Skeletal muscle tissue (tissue), 4 donors: Measurements from ENCODE around the gene NOC4L. TPM values are rescaled to one million over a fixed set of nuclear protein-coding genes. Genes with fewer than 3 reads are reported as not detected.

Experiments
- H3K27ac ChIP-seq: one replicate; pipeline ENCODE4 v1.7.0; 2013; ENCODE audit warnings: mild to moderate bottlenecking, low read depth, low read length, inconsistent platforms
- H3K27me3 ChIP-seq, 3 donors: one replicate each; pipeline ENCODE4 v1.7.0; 2013; ENCODE audit warnings: low read length in 3 of 3; ENCODE audit not compliant: control insufficient read depth in 3 of 3, insufficient read depth in 3 of 3
- H3K36me3 ChIP-seq, 3 donors: one replicate each; pipeline ENCODE4 v1.7.0; 2013; ENCODE audit warnings: low read length in 3 of 3; ENCODE audit not compliant: control insufficient read depth in 3 of 3, insufficient read depth in 3 of 3
- H3K4me1 ChIP-seq, 3 donors: one replicate each; pipeline ENCODE4 v1.7.0; 2013; ENCODE audit warnings: low read length in 3 of 3, mild to moderate bottlenecking in 3 of 3; ENCODE audit not compliant: control insufficient read depth in 3 of 3, insufficient read depth in 3 of 3
- H3K4me3 ChIP-seq, 3 donors: one replicate each; pipeline ENCODE4 v1.7.0; 2013; ENCODE audit warnings: low read length in 3 of 3
- H3K9ac ChIP-seq, 3 donors: one replicate each; pipeline ENCODE4 v1.7.0; 2013; ENCODE audit warnings: low read length in 3 of 3, mild to moderate bottlenecking in 3 of 3, moderate library complexity in 2 of 3, low read depth in 1 of 3
- H3K9me3 ChIP-seq, 3 donors: one replicate each; pipeline ENCODE4 v1.7.0; 2013; ENCODE audit warnings: low read length in 3 of 3; ENCODE audit not compliant: control insufficient read depth in 3 of 3
- total RNA-seq: library from RNA; depleted of rRNA; stranded (reverse); fragments of >200 nt; gene quantifications from one replicate; pipeline ENCODE4 v1.2.3, GENCODE V29; 2014
- donor health status: Osteomylitis.

NOC4L gene
- total RNA-seq, 1 donor from 2014 or later: 5.7 TPM

DNA sequence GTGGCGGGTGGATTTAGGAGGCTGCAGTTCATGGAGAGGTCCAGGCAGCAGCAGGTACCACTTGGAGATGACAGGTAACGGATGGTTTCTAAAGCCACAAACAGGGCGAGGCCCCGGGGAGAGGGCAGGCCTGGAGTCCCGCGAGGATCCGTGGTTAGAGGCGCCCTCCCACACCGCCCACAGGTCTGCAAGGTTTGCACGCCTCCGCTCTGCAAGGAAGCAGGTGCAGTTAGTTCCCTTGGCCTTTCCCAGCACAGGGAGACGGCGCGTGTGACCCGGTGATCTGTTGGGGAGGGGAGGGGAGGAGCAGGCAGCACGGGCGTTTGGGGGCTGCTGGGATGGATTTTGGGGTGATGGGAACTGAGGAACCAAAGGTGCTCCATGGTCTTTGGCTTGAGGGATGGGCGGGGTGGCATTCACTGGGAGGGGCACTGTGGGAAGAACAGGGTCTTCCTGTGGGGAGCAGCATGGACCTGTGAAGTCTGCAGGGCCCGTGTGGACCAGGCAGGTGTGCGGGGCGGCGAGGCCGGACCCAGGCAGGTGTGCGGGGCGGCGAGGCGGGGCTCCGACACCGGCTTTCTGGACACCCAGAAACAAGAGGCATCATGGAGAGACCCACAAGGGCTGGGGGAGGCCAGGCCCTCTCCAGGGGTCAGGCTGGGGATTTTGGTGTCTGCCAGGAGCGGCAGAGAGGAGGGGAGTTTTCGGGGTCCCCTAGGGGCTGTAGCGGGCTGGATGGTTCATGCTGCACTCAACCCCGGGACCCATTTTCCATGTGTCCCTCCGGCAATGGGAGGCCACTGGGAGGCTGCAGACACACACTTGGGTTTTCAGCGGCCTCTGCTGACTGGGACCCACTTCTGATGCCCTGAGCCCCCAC is 29.1 kb downstream of the NOC4L start:
- Histone ChIP-seq H3K9ac (no peak overlapping the region), H3K4me1 (peaks cover under 1 to 1% (median under 1%) of the 10 kb centered on the region in 3 donors), H3K4me3 (no peak overlapping the region), H3K27ac (no peak overlapping the region), H3K27me3 (peaks cover 64 to 75% (median 74%) of the 10 kb centered on the region in 3 donors), H3K9me3 (no peaks in the 10 kb centered on the region), H3K36me3 (no peaks in the 10 kb centered on the region)

DNA sequence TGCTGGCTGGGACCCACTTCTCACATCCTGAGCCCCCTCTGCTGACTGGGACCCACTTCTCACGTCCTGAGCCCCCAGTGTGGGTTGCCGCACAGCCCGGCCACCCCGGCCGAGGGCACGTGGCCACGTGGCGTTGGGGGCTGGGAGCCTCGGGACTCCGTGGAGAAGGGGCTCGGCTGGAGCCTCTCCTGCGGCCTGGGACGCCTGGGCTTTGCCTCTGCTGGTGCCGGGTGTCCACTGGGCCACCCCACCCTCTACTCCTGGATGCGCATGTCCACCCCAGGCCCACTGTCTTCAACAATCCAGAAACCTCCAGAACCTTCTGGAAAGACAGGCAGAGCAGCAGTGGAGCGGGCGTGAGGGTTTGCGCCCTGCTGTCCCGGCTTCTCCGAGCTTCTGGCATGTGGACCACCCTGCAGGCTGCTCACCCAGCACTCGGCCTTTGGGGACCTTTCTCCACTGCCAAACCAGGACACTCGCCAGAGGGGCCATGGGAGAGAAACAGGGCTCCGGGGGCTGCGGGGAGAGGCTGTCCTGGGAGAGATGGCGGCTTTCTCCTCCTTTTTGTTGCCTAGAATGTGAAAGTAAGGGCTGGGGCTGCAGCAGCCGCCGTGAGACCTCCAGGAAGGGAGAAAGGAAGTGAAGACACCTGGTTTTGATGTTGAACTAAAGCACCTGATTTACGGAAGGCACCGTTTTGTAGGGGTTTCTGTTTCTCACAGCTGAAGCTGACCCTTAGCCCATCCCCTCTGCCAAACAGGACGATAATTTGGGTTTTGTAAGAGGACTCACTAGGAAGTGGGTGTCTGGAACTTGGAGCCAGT is 30.0 kb downstream of the NOC4L start:
- Histone ChIP-seq H3K4me1 (peaks cover 6 to 9% (median 9%) of the 10 kb centered on the region in 3 donors), H3K27me3 (peaks cover 65 to 77% (median 70%) of the 10 kb centered on the region in 3 donors), H3K36me3 (no peaks in the 10 kb centered on the region), H3K4me3 (no peak overlapping the region), H3K27ac (no peak overlapping the region), H3K9ac (no peak overlapping the region), H3K9me3 (no peaks in the 10 kb centered on the region)

GRCh38 chr12:132174839-132175490 is 30.7 kb downstream of the NOC4L start:
- Histone ChIP-seq H3K36me3 (no peaks in the 10 kb centered on the region), H3K27me3 (peaks cover 66 to 79% (median 70%) of the 10 kb centered on the region in 3 donors), H3K9me3 (no peaks in the 10 kb centered on the region), H3K4me1 (peaks cover 8 to 13% (median 12%) of the 10 kb centered on the region in 3 donors), H3K4me3 (no peak overlapping the region), H3K9ac (no peak overlapping the region), H3K27ac (no peak overlapping the region)

DNA sequence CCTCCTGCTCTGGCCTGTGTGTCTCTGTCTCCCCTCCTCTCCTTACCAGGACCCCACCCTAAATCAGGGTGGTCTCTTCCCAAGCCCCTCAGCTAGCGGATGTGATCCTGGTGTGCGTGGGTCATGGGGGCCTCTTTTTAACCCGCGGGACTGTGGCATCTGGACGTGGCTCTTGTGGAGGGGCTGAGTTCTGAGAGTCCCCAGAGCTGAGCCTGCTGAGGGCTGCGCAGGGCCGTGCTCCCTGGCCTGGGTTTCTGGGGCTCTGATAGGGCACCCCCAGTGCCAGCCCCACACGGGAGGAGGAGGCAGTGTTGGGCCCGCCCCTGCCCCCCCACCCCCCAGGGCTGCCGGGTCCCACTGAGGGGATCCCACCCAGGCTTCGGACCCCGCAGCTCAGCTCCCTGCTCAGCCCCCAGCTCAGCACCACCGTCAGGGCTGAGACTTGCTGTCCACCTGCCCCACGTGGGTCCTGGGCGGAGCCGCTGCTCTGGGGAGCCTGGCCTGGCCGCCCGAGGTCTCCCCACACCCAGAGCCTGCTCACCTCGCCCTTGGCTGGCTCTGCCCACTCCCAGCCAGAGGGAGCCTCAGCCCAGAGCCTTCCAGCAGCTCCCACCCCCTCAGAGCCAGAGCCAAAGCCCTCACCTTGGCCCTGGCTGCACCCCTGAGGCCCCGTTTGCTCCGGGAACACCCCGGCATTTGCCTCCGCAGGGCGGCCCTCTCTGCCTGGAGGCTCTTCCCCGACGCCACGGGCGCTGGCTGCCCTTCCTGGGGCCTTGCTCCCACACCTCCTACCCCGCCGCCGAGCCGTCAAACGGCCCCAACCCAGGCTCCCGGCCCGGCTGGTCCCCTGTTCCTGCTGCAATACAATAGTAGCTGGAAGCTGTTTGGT is 31.5 kb downstream of the NOC4L start:
- no peak overlapping the region for H3K4me3 ChIP-seq
- H3K36me3 ChIP-seq: no peaks in the 10 kb centered on the region
- peaks cover 63 to 83% (median 66%) of the 10 kb centered on the region in 3 donors for H3K27me3 ChIP-seq
- no peak overlapping the region for H3K27ac ChIP-seq
- H3K4me1 ChIP-seq: peaks cover 8 to 13% (median 12%) of the 10 kb centered on the region in 3 donors
- no peak overlapping the region for H3K9ac ChIP-seq
- H3K9me3 ChIP-seq: no peaks in the 10 kb centered on the region

DNA sequence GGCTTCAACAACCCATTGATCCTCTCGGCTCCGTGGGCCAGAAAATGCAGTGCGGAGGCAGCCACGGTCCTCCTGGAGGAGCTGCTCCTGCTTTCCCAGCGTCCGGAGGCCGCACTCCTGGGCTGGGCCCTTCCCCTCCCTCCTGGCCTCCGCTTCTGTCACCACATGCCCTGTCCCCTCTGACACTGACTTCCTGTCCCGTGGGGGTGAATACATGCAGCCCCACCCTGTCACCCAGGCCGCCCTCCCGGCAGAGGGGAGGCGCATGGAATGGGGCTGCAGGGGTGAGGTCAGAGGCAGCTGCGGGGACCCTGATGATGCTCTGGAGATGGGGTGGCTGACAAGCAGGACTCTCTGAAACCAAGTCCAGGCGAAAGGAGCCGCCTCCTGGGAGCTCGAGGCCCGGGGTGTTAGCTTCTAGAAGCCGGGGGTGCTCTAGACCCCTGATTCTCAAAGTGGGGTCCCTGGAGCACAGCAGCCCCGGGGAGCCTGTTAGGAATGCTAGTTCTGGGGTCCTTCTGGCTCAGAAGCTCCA is 32.2 kb downstream of the NOC4L start:
- no peaks in the 10 kb centered on the region for H3K36me3 ChIP-seq
- H3K27ac ChIP-seq: no peak overlapping the region
- peaks cover 65 to 84% (median 67%) of the 10 kb centered on the region in 3 donors for H3K27me3 ChIP-seq
- peaks cover 8 to 13% (median 12%) of the 10 kb centered on the region in 3 donors for H3K4me1 ChIP-seq
- no peak overlapping the region for H3K4me3 ChIP-seq
- no peak overlapping the region for H3K9ac ChIP-seq
- H3K9me3 ChIP-seq: no peaks in the 10 kb centered on the region

DNA sequence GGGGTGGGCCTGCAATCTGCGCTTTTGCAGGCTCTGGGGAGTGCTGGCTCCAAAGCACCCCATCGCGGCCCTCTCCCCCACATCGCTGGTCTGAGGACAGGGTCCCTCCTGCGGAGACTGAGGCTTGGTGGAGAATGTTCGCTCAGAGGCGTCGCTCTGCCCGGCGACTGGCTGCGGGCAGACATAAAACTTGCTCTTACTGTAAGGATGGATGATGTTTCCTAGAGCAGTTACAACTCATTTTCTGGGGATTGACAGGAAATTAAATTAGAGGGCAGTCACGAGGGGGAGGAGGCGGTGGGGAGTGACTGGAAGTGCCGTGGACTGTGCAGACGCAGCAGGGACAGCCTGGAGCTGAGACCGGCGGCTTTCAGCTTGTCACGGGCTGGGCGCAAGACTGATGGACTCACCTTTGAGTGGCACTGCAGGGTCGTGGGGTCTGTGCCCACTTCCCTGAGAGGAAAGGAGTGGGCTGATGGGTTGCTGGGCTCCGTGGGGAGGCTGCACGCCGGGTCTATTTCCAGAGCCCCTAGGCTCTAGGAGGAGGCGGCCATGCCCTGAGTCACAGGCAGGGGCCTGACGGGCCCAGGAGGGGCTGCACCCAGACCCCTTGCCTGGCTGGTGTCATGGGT is 32.8 kb downstream of the NOC4L start:
- Histone ChIP-seq H3K4me1 (peaks cover 8 to 13% (median 12%) of the 10 kb centered on the region in 3 donors), H3K9me3 (no peaks in the 10 kb centered on the region), H3K27ac (no peak overlapping the region), H3K27me3 (peaks cover 64 to 81% (median 66%) of the 10 kb centered on the region in 3 donors), H3K9ac (no peak overlapping the region), H3K4me3 (no peak overlapping the region), H3K36me3 (no peaks in the 10 kb centered on the region)

DNA sequence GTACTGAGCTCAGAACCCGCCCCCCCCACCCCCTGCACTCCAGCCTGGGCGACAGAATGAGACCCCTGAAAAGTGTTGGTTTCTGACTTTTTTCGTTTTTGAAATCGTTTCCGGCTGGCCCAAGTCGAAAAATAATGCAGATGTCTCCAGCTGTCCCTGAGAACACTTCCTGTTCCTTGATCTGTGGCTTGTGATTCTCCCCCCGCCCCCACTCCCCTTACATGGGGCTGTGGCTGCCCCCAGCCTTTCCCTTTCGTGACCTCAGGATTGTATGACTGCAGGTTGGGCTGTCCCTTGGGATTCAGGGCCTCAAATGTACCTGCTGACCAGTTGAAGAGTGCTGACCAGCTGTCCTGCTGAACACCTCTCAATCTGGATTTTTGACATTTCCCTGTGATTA is 34.1 kb downstream of the NOC4L start:
- Histone ChIP-seq H3K4me1 (peaks cover 8 to 13% (median 12%) of the 10 kb centered on the region in 3 donors), H3K27me3 (peaks cover 64 to 77% (median 64%) of the 10 kb centered on the region in 3 donors), H3K36me3 (no peaks in the 10 kb centered on the region), H3K9me3 (no peaks in the 10 kb centered on the region), H3K4me3 (peak overlapping the region in 1 of 3 donors; percentile 60), H3K27ac (no peak overlapping the region), H3K9ac (peak overlapping the region in 1 of 3 donors; percentile 54)

DNA sequence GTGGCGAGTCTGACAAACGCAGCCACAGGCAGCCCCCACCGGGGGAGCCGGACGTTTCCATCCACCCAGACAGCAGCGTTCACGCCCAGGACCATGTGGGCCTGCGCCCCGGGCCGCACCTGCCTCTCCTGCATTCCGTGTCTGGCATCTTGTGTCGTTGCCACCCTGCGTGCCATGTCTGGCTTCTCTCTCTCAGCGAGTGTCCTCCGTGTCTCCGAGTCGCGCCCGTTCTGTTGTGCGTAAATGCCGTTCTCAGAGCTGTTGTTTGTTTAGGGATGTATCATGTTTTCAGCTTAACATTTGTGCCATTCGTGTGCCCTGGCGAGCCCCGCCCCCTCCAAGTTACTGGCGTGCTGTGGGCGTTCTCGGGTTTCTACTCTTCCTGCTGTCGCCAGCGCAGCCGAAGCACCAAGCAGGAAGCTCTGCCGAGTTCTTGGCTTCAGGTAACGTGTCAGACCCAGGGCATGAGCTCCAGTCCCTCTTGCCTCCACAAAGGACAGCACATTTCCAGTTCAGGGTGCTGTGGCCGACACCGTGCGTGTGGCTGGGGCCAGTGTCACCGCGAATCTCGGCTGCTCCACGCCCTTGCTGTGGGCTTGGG is 34.6 kb downstream of the NOC4L start:
- H3K27me3 ChIP-seq: peaks cover 59 to 75% (median 59%) of the 10 kb centered on the region in 3 donors

More for the DNA sequence above, 34.6 kb downstream of the NOC4L start:
- no peaks in the 10 kb centered on the region for H3K36me3 ChIP-seq
- peak overlapping the region in 2 of 3 donors; percentile 23 to 54 for H3K9ac ChIP-seq
- no peaks in the 10 kb centered on the region for H3K9me3 ChIP-seq
- H3K4me3 ChIP-seq: peak overlapping the region; percentile 54 to 64 (median 60)
- no peak overlapping the region for H3K27ac ChIP-seq
- peaks cover 8 to 13% (median 12%) of the 10 kb centered on the region in 3 donors for H3K4me1 ChIP-seq
